NCI-H2107 treated with DMSO at 0.1 percent for 48 hours (cell line): ENCODE measurements around the gene PUSL1.

Experiments
- DNase-seq: peaks from one replicate; lab custom pipeline; 2025; ENCODE audit not compliant: unreplicated experiment; lab: John Stamatoyannopoulos, UW

The PUSL1 gene

GRCh38 chr1:1293263-1294249, 14.8 kb upstream of the PUSL1 start:
- DNase-seq: no peak

DNA sequence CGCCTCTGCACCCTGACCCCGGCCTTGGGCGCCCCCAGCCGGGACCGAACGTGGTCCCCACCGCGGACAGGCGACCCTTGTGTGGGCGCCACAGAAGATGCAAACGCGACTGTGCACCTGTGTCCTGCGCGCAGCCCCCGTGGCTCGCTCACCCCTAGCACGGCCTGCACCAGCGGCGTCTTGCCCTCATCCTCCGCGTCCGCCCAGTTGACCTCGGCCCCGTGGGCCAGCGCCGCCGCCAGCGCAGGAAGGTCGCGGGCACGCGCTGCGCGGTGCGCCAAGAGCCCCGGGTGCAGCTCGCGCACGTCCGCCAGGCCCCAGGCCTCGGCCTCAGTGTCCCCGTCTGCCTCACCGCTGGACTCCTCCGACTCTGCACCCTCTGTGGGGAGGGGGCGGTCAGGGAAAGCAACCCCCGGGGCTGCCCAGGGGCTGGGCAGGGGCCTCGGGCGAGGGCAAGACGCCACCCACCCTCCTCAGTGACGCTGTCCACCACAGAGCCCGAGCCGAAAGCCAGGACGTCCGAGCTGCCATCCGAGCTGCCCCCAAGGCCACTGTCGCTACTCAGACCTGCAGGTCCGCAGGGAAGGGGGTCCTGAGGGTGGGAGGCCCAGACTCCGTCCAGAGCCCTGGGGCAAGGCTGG, 14.0 kb upstream of the PUSL1 start:
- DNase-seq: no peak

GRCh38 chr1:1295154-1295923, 13.1 kb upstream of the PUSL1 start:
- no peak for DNase-seq

DNA sequence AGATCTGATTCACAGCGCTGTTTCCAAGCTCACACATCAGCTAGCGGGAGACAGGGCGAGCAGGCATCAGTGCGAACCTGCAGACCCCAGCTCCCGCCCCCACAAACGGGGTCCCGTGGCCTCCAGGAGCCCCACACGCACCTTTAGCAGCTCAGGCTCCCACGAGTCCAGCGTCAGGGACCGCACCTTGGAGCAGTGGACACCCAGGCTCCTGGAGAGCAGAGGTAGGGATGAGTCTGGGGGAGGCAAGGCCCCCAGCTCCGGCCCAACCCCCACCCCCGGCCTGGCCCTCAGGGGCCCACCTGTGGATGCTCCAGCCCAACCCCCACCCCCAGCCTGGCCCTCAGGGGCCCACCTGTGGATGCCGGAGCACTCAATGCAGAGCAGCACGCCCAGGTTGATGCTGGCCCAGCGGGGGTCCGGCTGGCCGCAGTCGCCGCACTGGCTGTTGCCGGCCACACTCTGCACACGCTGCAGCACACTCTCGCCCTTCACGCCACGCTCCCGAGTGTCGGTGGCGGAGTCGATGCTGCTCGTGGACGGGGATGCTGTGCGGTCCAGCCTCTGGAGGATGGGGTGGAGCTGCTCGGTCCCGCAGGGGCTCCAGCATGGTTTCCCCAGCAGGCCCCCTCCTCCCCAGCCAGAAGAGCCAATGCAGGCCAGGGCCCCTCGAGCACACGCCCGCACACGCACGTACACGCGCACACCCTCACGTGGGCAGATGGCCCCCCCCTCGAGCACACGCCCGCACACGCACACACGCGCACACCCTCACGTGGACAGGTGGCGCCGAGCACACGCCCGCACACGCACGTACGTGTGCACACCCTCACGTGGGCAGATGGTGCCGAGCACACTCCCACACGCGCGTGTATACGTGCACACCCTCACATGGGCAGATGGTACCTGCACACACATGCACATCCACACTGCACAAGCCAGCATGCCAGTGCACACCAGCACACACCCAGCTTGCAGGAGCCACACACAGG, 12.0 kb upstream of the PUSL1 start:
- DNase-seq: no peak

- no peak for DNase-seq
Observed at GRCh38 chr1:1297802-1298424, 10.5 kb upstream of the PUSL1 start.

DNA sequence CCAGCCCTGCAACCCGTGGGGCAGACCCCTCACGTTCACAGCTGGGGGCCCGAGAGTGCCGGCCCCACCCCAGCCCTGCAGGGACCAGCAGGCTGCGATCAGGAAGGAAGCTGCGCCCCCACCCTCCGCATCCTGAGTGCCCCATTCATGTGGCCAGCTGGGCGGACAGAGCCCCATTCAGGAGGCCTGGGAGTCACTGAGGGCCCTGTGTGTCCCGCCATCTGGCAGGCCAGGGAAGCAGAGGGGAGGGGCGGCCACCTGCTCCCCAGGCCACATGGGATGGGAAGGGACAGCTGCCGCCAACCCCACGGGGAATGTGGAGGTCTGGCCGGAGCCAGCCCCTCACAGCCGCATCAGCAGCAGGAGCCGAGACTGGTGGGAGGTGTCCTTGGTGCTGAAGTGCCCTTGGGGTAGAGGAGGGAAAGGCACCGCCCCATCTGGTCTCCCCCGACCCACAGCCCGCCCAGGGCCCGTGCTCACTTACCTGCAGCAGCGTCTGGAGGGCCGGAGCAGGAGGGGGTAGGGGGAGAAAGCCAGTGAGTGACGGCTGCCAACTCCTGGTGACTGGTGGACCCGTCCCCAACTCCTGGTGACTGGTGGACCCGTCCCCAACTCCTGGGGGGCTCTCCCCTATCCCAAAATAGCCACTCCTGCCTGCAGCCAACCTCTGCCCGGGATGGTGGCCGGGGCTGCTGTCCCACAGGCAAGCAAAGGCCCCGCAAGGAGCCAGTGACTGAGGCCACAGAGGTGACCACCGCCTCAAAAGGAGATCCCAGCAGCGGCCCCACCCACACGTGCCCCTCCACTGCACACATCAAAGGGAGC, 9.3 kb upstream of the PUSL1 start:
- DNase-seq: no peak

GRCh38 chr1:1299686-1300351, 8.6 kb upstream of the PUSL1 start:
- no peak for DNase-seq

GRCh38 chr1:1300352-1300739, 8.1 kb upstream of the PUSL1 start:
- DNase-seq: no peak

DNA sequence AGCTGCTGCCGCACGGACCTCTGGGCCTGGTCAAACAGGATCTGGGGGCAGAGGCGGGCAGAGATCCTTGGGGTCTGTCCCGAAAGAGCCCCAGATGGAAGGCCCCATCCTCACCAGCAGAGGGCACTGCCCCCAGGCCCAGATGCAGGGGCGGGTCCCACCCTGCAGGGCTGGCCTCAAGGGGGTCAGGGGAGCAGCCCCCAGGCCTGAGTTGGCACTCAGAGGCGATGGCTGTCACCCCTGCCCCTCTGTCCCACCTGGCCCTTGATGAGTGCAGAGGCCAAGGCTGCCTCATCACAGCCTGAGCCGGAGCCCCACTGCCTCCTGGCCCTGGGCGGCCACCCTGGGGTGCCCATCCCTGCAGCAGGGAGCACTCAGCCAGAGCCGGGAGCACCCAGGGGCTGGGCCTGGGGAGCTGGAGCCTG, 6.4 kb upstream of the PUSL1 start:
- no peak for DNase-seq

- no peak for DNase-seq
Observed at GRCh38 chr1:1302951-1303509, 5.4 kb upstream of the PUSL1 start.

DNA sequence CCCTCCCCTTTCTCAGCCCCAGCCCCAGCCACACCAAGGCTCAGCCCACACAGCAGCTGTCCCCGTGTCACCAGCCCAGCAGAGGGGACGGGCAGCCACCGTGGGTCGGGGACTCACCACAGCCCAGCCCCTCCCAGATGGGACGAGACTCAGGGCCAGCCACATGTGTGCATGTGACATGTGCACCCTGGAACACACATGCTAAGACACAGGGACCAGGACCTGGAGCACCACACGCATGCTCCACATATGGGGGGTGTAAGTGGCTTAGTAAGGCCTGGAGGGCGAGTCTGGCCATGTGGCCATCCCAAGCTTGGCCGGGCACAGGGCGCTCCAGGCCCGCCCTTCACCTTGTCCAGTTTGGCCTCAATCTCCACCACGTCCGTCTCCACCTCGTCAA, 4.7 kb upstream of the PUSL1 start:
- no peak for DNase-seq

GRCh38 chr1:1304331-1305299, 3.8 kb upstream of the PUSL1 start:
- peak; percentile 7 for DNase-seq

DNA sequence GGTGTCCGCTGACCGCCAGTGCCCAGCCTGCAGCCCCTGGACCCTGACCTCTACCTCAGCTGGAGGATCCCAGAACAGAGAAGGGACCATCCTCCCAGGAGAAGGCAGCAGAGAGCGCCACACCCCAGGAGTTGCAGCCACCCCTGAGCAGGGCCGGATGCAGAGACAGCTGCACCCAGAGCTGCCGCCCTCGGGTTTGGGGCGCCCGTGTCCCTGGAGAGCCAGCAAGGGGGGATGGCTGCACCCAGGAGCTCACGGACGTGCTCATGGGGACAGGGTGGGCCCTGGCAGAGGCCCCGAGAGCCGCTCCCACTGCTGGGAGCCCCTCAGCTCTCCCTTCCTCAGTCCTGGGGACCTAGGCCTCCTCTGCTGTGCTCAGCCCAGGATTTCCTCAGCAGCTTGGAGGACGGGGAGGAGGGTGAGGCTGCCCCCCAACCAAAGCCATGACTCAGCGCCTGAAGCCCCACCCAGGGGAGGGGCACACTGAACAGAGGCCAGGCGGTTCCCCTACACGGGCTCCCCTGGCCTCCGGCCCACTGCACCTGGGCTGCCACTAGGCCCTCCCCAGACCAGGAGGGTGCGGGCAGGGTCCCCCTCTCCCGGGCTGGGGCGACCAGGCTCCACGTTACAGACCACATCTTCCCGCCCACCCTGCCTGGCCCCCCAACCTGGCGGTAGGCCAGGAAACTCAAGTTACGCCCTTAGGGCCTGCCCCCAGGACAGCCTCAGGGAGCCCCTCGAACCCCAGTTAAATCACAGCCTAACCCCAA, 2.9 kb upstream of the PUSL1 start:
- DNase-seq: no peak

GRCh38 chr1:1306070-1306660, 2.2 kb upstream of the PUSL1 start:
- DNase-seq: no peak

GRCh38 chr1:1306661-1307260, 1.6 kb upstream of the PUSL1 start:
- no peak for DNase-seq
